ENCODE data around the gene PCF11.
A peak's percentile ranks its signal among the peaks of the same experiment; 100 is the strongest.

The PCF11 gene

DNA sequence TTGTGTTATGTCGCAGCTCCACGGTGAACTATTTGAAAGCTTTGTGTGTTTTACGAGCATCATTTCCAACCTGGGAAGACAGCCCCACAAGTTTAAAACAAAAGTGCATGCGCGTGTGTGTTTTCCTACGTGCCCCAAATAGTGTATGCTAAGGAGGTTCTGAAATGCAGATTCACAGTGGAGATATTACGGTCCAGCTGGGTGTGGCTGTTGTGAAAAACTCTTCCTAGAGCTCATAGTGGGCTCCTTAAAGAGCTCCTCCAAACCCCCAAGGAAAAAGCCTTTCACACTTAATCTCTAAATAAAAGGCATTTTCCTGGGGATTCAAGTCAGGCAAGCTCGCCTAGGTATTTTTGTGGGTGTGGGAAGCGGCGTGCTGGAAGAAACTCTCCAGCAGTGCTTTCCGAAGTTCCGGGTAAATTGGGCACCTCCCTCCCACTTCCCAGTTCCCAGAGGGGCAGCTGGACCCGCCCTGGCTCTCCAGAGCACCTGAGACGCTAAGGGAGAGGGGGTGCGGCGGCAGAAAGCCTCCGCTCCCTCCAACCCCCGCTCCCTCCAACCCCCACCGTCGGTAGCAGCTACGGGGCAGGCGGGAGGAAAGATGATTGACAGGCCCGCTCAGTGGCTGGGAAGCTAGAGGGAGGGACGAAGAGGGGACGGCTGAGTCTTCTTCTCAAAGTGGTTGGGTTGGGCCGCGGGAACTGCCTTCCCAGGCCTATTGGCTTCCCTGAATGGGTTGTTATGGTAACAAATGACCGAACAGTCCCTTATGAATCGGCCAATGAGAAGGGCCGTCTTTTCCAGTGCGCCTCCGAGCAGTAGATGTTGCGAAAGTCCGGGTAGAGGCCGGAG, 561 bp upstream of the PCF11 start:
- DNase-seq, result peak; percentile 100

- DNase-seq, result peak; percentile 82
These were observed 844 bp downstream of the PCF11 start for GRCh38 chr11:83157594-83158356.

GRCh38 chr11:83158357-83158786, 1.4 kb downstream of the PCF11 start:
- no peak for DNase-seq

DNA sequence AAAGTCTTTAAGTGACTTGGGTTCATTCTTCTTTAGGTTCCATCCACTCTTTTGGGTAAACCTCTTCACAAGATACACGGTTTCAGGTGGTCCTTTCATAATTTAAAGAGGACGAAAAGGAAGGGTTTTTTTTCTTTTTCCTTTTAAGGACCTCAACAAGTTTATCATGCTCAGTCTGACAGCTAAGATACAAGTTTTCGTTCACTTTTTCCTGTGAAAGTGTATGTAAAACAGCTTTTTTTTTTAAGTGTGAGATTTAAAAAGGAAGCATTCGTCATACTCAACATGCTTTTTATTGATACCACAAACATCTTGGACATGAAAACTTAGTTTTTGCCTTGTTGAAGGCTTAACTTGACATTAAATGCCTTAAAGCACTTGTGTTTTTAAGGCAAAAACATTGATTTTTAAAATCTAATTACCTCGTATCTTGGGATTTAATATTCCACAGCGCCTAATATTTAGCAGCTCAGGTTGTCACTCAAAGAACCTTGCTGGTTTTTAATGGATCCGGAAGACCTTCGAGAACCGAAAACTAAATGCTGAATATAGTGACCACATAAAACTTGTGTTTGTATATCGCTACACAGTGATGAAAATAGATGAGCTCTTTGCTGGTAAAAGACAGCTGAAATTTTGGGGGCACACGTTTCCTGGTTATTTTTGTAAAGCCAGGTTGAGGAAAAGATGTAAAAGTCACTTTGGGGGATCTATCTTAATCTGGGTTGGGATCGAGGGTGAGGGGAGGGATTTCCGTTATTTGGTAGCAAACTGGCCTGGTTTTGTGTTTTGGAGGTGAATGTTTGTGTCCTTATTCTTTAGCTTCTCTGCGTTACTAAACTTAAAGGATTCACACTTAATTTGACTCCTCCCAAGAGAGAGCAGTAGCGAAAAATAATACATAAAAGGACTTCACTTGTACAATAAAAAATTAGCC, 2.3 kb downstream of the PCF11 start:
- DNase-seq, result no peak

DNA sequence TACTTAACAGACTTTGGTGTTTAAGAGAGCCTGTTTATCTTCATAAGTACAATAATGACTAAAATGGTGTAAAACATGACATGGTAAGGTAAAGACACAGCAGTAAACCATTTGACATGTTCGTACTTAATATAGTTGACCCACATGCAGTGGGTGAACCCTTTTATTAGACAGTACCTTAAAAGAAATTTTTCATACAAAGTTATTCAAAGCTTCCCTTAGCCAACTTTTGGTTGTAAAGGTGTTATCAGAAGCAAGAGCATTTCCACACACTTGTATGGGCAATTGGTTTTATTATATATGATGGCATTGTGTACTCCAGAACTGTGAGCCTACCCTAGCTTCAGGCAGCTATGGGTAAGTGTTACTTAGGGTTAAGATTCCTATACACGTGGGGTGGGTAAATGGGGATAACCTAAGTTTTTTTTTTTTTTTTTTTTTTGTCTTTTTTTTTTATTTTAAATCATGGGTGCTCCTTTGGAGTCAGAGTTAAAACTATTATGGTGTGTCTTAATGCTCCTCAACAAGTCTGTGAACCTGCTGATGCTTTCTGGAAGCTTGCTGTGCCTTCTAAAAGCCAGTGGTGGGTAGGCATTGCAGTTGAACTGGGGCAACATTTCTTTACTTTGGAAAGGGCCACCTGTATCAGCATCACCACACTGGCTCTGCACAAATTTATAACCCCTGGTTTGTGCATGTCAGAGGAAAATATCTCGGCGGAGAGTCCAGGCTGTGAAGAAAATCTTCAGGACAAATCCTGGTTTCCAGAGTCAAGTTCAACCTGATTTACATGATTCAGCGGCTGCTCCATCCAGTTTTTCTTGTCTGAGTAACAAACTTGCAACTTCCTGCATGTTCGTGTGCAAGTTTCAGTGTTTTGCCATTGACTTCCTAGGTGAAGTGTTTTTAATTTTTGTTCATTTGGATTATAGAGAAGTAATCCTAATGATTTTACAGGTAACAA, 3.3 kb downstream of the PCF11 start:
- DNase-seq, result no peak

DNA sequence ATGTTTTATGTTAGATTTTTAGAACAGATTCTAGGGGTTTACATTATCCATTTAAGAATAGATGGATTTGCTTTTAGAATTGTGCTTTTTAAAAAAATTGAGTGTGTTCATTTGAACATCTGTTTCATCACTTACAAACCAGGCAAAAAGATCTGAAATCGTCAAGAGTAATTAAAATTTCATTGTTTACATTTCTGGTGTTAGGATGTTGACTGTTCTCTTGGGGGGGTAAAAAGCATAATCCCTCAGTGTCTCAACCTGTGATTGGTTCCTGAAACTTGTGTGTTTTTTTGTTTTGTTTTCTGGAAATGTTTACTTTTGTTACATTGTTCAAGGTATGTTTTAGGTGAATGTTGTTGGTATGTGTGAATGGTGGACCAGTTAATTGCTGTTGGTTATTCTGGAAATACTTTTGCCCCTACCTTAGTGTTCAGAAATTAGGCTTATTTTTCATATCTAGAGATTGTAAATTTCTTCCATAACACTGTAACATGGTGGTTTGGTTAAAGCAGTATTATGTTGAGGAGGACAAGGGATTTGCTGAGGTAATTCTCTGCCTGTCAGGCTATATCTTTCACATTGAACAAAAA, 4.8 kb downstream of the PCF11 start:
- no peak for DNase-seq

DNA sequence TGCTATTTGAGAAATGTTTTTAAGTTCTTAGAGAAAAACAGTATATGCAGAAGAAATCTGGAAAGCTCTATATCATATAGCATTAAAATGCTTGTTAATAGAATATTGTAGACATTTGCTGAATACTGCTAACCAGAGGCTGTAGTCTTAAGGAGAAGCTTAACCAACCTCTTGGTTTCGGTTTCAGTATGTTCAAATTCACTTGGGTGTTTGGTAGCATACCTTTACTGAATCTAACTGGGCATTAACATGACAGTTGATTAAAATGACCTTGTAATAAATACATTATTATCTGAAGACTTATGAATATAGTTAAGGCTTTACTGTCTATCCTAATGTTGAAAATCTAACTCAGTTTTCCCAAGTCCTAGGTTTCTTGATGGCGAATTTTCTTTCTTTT, 5.4 kb downstream of the PCF11 start:
- no peak for DNase-seq

DNA sequence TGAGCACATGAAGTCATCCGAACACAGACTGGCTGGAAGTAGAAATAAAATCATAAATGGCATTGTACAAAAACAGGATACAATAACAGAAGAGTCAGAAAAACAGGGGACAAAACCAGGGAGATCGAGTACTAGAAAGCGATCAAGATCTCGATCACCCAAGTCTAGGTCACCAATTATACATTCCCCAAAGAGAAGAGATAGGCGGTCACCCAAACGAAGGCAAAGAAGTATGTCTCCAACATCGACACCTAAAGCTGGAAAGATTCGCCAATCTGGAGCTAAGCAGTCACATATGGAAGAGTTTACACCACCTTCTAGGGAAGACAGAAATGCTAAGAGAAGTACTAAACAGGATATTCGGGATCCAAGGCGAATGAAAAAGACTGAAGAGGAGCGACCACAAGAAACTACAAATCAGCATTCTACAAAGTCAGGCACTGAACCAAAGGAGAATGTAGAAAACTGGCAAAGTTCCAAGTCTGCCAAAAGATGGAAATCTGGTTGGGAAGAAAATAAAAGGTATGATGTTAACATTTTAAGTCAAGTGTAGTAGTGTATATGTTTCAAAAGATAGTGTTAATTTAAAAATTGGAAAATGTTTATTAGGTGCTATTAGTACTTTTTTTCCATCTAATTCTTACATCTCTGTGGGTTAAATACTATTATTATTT, 9.4 kb downstream of the PCF11 start:
- no peak for DNase-seq

- no peak for DNase-seq
These were observed 11.8 kb downstream of the PCF11 start for GRCh38 chr11:83168756-83169155.

DNA sequence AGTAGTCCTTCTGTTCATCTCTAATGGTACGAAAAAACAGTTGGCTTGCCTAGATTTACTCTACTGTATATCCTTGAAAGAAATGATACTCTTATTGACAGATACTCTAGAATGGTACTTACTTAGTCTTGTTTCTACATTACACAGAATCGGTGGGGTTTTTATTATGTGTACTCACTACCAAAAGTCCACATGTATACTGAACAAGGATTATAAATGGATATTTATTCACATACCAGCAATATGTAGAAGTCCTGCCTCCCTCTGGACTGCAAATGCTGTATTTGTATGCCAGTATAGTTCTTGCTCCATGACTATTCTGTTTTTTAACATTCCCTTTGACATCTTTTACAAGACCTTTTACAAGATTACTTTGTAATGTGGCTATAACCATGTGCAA, 13.9 kb downstream of the PCF11 start:
- DNase-seq, result no peak

- DNase-seq, result no peak
These were observed 15.6 kb downstream of the PCF11 start for GRCh38 chr11:83172551-83172950.

DNA sequence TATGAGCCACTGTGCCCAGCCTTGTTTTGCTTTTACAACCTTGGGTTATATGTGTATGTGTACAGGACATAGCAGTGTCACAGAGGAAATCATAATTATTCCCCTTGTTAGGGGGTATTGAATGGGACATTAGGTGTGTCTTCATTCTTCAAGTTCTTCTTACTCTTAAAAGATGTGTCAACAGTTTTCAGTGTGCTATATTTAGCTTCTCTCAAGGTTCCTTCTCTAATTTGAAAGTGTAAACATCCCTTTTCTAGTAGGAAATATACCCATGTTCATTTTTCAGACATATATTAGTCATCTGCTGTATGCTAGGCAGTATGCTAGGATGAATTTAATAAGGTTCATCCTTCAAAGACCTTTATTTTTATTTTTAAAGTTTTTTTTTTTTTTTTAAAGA, 17.1 kb downstream of the PCF11 start:
- DNase-seq, result no peak

DNA sequence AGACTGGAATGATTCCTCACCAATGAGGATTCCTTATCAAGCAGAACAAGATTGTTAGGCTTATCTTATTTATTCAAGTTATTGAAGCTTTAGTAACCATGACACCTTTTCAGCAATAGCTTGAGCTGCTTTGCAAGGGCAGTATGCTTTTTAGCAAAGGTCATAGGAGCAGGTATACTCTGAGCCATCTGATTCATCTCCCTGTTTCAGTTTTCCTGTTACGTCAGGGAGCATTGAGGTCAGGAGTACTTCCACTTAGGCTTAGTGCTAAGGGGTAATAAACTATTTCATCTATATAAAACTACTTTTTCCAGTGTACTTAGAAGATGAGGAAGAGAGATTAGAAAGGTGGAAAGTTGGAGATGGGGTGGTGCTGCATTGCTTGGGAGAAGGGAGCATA, 18.9 kb downstream of the PCF11 start:
- no peak for DNase-seq

- DNase-seq, result no peak
These were observed 24.9 kb downstream of the PCF11 start for GRCh38 chr11:83181815-83182214.

DNA sequence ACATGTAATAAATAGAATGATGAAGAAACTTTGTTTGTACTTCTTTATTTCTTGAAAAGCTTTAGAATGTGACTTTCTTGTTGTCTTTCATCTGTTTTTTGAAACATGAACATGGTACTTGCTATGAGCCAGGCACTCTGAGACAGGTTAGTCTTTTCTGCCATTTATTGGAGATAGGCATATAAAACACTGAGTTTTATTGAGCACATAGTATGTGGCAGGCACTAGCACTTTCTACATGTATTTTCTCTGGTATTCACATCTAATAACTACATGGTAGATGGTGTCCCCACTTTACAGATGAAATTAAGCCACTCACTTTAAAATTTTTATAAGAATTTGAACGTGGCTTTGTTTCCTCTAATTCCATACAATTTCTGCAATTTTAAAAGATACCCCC, 28.8 kb downstream of the PCF11 start:
- DNase-seq, result no peak

- DNase-seq, result no peak
These were observed 30.5 kb downstream of the PCF11 start for GRCh38 chr11:83187465-83187864.

- no peak for DNase-seq
These were observed 34.6 kb downstream of the PCF11 start for GRCh38 chr11:83191491-83191890.

DNA sequence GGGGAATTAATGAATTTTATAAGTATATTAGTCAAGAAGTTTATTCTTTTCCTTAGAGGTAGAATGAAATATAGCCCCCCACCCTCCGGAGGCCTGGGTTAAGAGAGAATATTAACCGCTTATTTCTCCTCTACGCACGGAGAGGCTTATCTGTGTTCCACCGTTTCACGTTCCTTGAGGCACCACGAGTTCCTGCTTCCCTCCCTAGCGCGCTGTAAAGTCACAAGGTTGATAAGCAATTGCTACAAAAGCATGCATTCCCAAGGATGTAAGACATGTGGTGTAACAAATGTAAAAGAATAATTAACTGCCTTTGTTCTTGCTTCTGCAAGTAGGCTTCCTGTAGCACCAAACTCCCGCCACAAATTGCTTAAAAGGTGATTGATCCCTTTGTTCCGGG, 35.1 kb downstream of the PCF11 start:
- DNase-seq, result no peak

GRCh38 chr11:83192606-83193245, 35.8 kb downstream of the PCF11 start:
- no peak for DNase-seq

Data from femur (tissue), 1 donor.